Caco-2 (cell line): Measurements from ENCODE around the gene ATP13A5. TPM values are rescaled to one million over a fixed set of nuclear protein-coding genes. Genes with fewer than 3 reads are reported as not detected.

Experiments
- BruUV-seq: library from RNA; stranded (reverse); fragments of 400-500 nt; replicated peaks from 2 replicates; lab custom pipeline; 2021; lab: Mats Ljungman, UMichigan
- CTCF ChIA-PET: fragments of 300-600 bp; sonication (Branson Sonifier 250); formaldehyde crosslinking; loops from one replicate; lab custom pipeline; 2022; ENCODE audit warnings: antibody characterized with exemption; lab: Charles Lee
- POLR2A ChIA-PET: fragments of 300-600 bp; sonication (Branson Sonifier 250); formaldehyde crosslinking; loops from one replicate; lab custom pipeline; 2022; ENCODE audit warnings: antibody characterized with exemption; lab: Charles Lee
- DNase-seq, 2 experiments: peaks; one replicate each; pipeline versions ENCODE4 v3.0.0 to v3.0.0-alpha.2; 2020 to 2022
- H3K27me3 ChIP-seq: replicated peaks from 2 replicates; pipeline ENCODE4 v1.6.0; 2011; ENCODE audit warnings: low read length; ENCODE audit not compliant: control insufficient read depth, insufficient read depth
- H3K36me3 ChIP-seq: 2 replicates; pipeline ENCODE4 v1.5.1; 2011; ENCODE audit warnings: low read length; ENCODE audit not compliant: control insufficient read depth, insufficient read depth
- H3K4me1 ChIP-seq: fragments of 250-450 bp; sonication (Bioruptor Pico); 2 replicates; pipeline ENCODE4 v1.5.1; 2020; ENCODE audit warnings: mild to moderate bottlenecking
- H3K4me3 ChIP-seq: 2 replicates; pipeline ENCODE4 v1.5.1; 2011; ENCODE audit warnings: low read depth, mild to moderate bottlenecking, control low read depth, low read length
- H3K9me3 ChIP-seq: fragments of 250-450 bp; sonication (Bioruptor Pico); 2 replicates; pipeline ENCODE4 v1.5.1; 2020; ENCODE audit warnings: mild to moderate bottlenecking, moderate library complexity
- H3K27ac Mint-ChIP-seq: one replicate; pipeline ENCODE4 v1.8.0; 2022; ENCODE audit warnings: mixed read lengths; ENCODE audit not compliant: unreplicated experiment
- H3K27me3 Mint-ChIP-seq: one replicate; pipeline ENCODE4 v1.8.0; 2022; ENCODE audit warnings: mixed read lengths; ENCODE audit not compliant: insufficient read depth, unreplicated experiment
- H3K36me3 Mint-ChIP-seq: one replicate; pipeline ENCODE4 v1.8.0; 2022; ENCODE audit warnings: mild to moderate bottlenecking, mixed read lengths; ENCODE audit not compliant: insufficient read depth, unreplicated experiment
- H3K4me1 Mint-ChIP-seq: one replicate; pipeline ENCODE4 v1.8.0; 2022; ENCODE audit warnings: low read depth, mixed read lengths; ENCODE audit not compliant: unreplicated experiment
- H3K4me3 Mint-ChIP-seq: one replicate; pipeline ENCODE4 v1.8.0; 2022; ENCODE audit warnings: mild to moderate bottlenecking, moderate library complexity, mixed read lengths; ENCODE audit not compliant: unreplicated experiment
- H3K9me3 Mint-ChIP-seq: one replicate; pipeline ENCODE4 v1.8.0; 2022; ENCODE audit warnings: mixed read lengths; ENCODE audit not compliant: unreplicated experiment
- intact Hi-C: fragments of 100-400 bp; cut with micrococcal nuclease; formaldehyde crosslinking; loops from one replicate; pipeline ENCODE4 v1.10.0; 2022; ENCODE audit not compliant: unreplicated experiment
- total RNA-seq: library from RNA; stranded (reverse); gene quantifications from 2 replicates; pipeline ENCODE4 v1.2.3, GENCODE V29; 2022
- TF ChIP-seq, protein P1 (sequence below), 2 experiments: fragments of 200-600 bp in 1 of 2; IDR thresholded peaks; 1 replicate in 1 of 2; 2 replicates in 1 of 2; pipeline versions ENCODE4 v1.5.1 to v1.8.0; 2011 to 2022; ENCODE audit warnings: antibody characterized with exemption in 1 of 2, control low read depth in 1 of 2, inconsistent platforms in 1 of 2, low read depth in 1 of 2, low read length in 1 of 2, mild to moderate bottlenecking in 1 of 2, moderate library complexity in 1 of 2; ENCODE audit not compliant: insufficient read depth in 1 of 2, severe bottlenecking in 1 of 2, unreplicated experiment in 1 of 2

The ATP13A5 gene
- total RNA-seq, 1 experiment from 2014 or later, result not detected

- Mint-ChIP-seq H3K36me3 (no peaks in the 10 kb centered on the region), H3K27ac (no peak overlapping the region), H3K9me3 (peaks cover 58% of the 10 kb centered on the region), H3K4me3 (no peak overlapping the region), H3K4me1 (no peaks in the 10 kb centered on the region), H3K27me3 (no peaks in the 10 kb centered on the region)
- intact Hi-C loops, result no loop called here
- H3K4me3 ChIP-seq, result no peak overlapping the region
- no peaks in the 10 kb centered on the region for H3K4me1 ChIP-seq
- BruUV-seq, result no TSS peak
- TF ChIP-seq, protein P1, sequence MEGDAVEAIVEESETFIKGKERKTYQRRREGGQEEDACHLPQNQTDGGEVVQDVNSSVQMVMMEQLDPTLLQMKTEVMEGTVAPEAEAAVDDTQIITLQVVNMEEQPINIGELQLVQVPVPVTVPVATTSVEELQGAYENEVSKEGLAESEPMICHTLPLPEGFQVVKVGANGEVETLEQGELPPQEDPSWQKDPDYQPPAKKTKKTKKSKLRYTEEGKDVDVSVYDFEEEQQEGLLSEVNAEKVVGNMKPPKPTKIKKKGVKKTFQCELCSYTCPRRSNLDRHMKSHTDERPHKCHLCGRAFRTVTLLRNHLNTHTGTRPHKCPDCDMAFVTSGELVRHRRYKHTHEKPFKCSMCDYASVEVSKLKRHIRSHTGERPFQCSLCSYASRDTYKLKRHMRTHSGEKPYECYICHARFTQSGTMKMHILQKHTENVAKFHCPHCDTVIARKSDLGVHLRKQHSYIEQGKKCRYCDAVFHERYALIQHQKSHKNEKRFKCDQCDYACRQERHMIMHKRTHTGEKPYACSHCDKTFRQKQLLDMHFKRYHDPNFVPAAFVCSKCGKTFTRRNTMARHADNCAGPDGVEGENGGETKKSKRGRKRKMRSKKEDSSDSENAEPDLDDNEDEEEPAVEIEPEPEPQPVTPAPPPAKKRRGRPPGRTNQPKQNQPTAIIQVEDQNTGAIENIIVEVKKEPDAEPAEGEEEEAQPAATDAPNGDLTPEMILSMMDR (IDR thresholded peaks at IDR 0.05; ENCODE audit: insufficient read depth in 1 of 2, low read depth in 1 of 2, low read length in 1 of 2, severe bottlenecking in 1 of 2, unreplicated experiment in 1 of 2), result no peak
- no peaks in the 10 kb centered on the region for H3K27me3 ChIP-seq
- no peaks in the 10 kb centered on the region for H3K36me3 ChIP-seq
- ChIA-PET POLR2A (no interaction called here), CTCF (no interaction called here)
- H3K9me3 ChIP-seq, result peaks cover 6% of the 10 kb centered on the region; the same call in 1 of the 2 replicates
- DNase-seq, result no peak
These were observed 38.1 kb upstream of the ATP13A5 start for GRCh38 chr3:193416629-193417028.

GRCh38 chr3:193407688-193408087 lies 29.1 kb upstream of the ATP13A5 start:
- CTCF ChIA-PET, result no interaction called here
- no peak overlapping the region for H3K4me3 Mint-ChIP-seq
- H3K27me3 ChIP-seq, result no peaks in the 10 kb centered on the region
- DNase-seq, result no peak
- H3K36me3 Mint-ChIP-seq, result no peaks in the 10 kb centered on the region
- intact Hi-C loops, result no loop called here
- no peaks in the 10 kb centered on the region for H3K4me1 ChIP-seq
- H3K9me3 Mint-ChIP-seq, result no peaks in the 10 kb centered on the region
- POLR2A ChIA-PET, result no interaction called here
- no peak overlapping the region for H3K27ac Mint-ChIP-seq
- no peaks in the 10 kb centered on the region for H3K27me3 Mint-ChIP-seq
- H3K4me3 ChIP-seq, result no peak overlapping the region
- H3K4me1 Mint-ChIP-seq, result no peaks in the 10 kb centered on the region
- TF ChIP-seq, protein P1 (IDR thresholded peaks at IDR 0.05; ENCODE audit: insufficient read depth in 1 of 2, low read depth in 1 of 2, low read length in 1 of 2, severe bottlenecking in 1 of 2, unreplicated experiment in 1 of 2), result no peak
- no peaks in the 10 kb centered on the region for H3K9me3 ChIP-seq
- no TSS peak for BruUV-seq
- no peaks in the 10 kb centered on the region for H3K36me3 ChIP-seq

DNA sequence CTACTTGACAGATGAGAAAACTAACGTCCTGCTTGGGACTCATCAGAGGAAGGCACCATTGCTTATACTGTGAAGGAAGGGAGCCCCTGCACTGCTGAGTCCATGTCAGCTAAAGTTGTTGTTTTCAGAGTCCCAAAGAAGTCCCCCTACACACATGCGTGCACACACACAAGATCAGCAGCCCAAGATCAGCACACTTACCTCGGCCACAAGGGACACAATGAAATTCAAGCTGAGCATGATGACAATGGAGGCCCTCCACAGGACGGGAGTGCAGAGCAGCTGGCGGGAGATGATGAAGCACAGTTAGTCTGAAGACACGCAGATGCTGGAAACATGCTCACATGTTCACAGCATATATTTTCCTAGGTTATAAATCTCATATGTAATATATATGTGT lies 28.6 kb upstream of the ATP13A5 start:
- no peaks in the 10 kb centered on the region for H3K4me1 Mint-ChIP-seq
- H3K4me3 Mint-ChIP-seq, result no peak overlapping the region
- DNase-seq, result no peak
- no peak overlapping the region for H3K27ac Mint-ChIP-seq
- no peaks in the 10 kb centered on the region for H3K27me3 Mint-ChIP-seq
- H3K4me1 ChIP-seq, result no peaks in the 10 kb centered on the region
- TF ChIP-seq, protein P1 (IDR thresholded peaks at IDR 0.05; ENCODE audit: insufficient read depth in 1 of 2, low read depth in 1 of 2, low read length in 1 of 2, severe bottlenecking in 1 of 2, unreplicated experiment in 1 of 2), result no peak
- CTCF ChIA-PET, result no interaction called here
- no TSS peak for BruUV-seq
- no peaks in the 10 kb centered on the region for H3K36me3 ChIP-seq
- POLR2A ChIA-PET, result no interaction called here
- no peaks in the 10 kb centered on the region for H3K9me3 ChIP-seq
- H3K36me3 Mint-ChIP-seq, result no peaks in the 10 kb centered on the region
- no peak overlapping the region for H3K4me3 ChIP-seq
- intact Hi-C loops, result no loop called here
- no peaks in the 10 kb centered on the region for H3K9me3 Mint-ChIP-seq
- H3K27me3 ChIP-seq, result no peaks in the 10 kb centered on the region
